ENCODE measurements around the gene CCDC158.
"Not testable (repeated sequence)": the region's sequence is repeated elsewhere in the genome, so short reads cannot be mapped to it uniquely, and the experiment has no call there.

The CCDC158 gene

GRCh38 chr4:76457885-76458284, 36.9 kb upstream of the CCDC158 start:
- TF ChIP-seq CTCF (conservative IDR thresholded peaks at IDR 0.05; ENCODE audit: low read depth, low read length) = no peak
- no peak for DNase-seq (ENCODE audit: low read depth)
- no peak overlapping the region for H3K4me3 ChIP-seq (ENCODE audit: low read length)

GRCh38 chr4:76454073-76454472, 33.1 kb upstream of the CCDC158 start:
- not testable (repeated sequence) for H3K4me3 ChIP-seq (ENCODE audit: low read length); DNase-seq (ENCODE audit: low read depth)

GRCh38 chr4:76453232-76453631, 32.3 kb upstream of the CCDC158 start:
- no peak overlapping the region for H3K4me3 ChIP-seq (ENCODE audit: low read length)
- TF ChIP-seq CTCF (conservative IDR thresholded peaks at IDR 0.05; ENCODE audit: low read depth, low read length) = no peak
- DNase-seq (ENCODE audit: low read depth) = no peak

- no peak for DNase-seq (ENCODE audit: low read depth)
- no peak overlapping the region for H3K4me3 ChIP-seq (ENCODE audit: low read length)
- TF ChIP-seq CTCF (conservative IDR thresholded peaks at IDR 0.05; ENCODE audit: low read depth, low read length) = no peak
Observed at GRCh38 chr4:76449833-76450232, 28.9 kb upstream of the CCDC158 start.

- no peak overlapping the region for H3K4me3 ChIP-seq (ENCODE audit: low read length)
- no peak for DNase-seq (ENCODE audit: low read depth)
- TF ChIP-seq CTCF (conservative IDR thresholded peaks at IDR 0.05; ENCODE audit: low read depth, low read length) = no peak
Observed at GRCh38 chr4:76449362-76449767, 28.4 kb upstream of the CCDC158 start.

- no peak for TF ChIP-seq CTCF (conservative IDR thresholded peaks at IDR 0.05; ENCODE audit: low read depth, low read length)
- DNase-seq (ENCODE audit: low read depth) = no peak
- H3K4me3 ChIP-seq (ENCODE audit: low read length) = no peak overlapping the region
Observed at GRCh38 chr4:76448211-76448610, 27.3 kb upstream of the CCDC158 start.

- TF ChIP-seq CTCF (conservative IDR thresholded peaks at IDR 0.05; ENCODE audit: low read depth, low read length) = no peak
- no peak overlapping the region for H3K4me3 ChIP-seq (ENCODE audit: low read length)
- DNase-seq (ENCODE audit: low read depth) = no peak
Observed at GRCh38 chr4:76447393-76447851, 26.5 kb upstream of the CCDC158 start.

GRCh38 chr4:76445911-76446310, 25.0 kb upstream of the CCDC158 start:
- no peak for DNase-seq (ENCODE audit: low read depth)
- H3K4me3 ChIP-seq (ENCODE audit: low read length) = no peak overlapping the region
- no peak for TF ChIP-seq CTCF (conservative IDR thresholded peaks at IDR 0.05; ENCODE audit: low read depth, low read length)

Data from retinal pigment epithelial cell (primary cell).